ENCODE data around the gene OR2G3. TPM values are rescaled to one million over a fixed set of nuclear protein-coding genes. Genes with fewer than 3 reads are reported as not detected.
A peak's percentile ranks its signal among the peaks of the same experiment; 100 is the strongest.

Gene OR2G3
- total RNA-seq, 3 donors from 2014 or later = not detected

DNA sequence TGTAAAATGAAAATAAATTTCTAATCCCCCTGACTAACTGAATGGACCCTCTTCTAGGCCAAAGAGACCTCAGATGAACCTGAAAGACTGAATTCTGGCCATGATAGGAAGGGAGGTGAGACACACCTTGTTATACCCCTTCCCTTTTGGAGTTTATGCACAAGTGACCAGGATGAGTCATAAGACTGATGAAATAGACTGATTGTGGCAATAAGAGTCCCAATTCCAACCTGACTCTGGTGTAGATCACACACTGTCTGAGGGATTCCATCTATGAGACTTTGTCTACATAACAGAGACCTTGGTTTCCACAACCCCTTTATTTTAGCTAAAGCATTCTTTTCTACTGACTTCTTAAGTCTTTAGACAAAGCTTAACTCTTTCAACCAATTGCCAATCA lies 30.7 kb upstream of the OR2G3 start:
- no peaks in the 10 kb centered on the region for H3K4me1 ChIP-seq
- H3K36me3 ChIP-seq = no peaks in the 10 kb centered on the region
- H3K27ac ChIP-seq = no peak overlapping the region
- TF ChIP-seq, protein P1, sequence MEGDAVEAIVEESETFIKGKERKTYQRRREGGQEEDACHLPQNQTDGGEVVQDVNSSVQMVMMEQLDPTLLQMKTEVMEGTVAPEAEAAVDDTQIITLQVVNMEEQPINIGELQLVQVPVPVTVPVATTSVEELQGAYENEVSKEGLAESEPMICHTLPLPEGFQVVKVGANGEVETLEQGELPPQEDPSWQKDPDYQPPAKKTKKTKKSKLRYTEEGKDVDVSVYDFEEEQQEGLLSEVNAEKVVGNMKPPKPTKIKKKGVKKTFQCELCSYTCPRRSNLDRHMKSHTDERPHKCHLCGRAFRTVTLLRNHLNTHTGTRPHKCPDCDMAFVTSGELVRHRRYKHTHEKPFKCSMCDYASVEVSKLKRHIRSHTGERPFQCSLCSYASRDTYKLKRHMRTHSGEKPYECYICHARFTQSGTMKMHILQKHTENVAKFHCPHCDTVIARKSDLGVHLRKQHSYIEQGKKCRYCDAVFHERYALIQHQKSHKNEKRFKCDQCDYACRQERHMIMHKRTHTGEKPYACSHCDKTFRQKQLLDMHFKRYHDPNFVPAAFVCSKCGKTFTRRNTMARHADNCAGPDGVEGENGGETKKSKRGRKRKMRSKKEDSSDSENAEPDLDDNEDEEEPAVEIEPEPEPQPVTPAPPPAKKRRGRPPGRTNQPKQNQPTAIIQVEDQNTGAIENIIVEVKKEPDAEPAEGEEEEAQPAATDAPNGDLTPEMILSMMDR (IDR thresholded peaks at IDR 0.05) = no peak
- TF ChIP-seq POLR2A (IDR thresholded peaks at IDR 0.05) (no peak), POLR2AphosphoS5 (IDR thresholded peaks at IDR 0.05) (no peak)
- no peak for DNase-seq (ENCODE audit: low spot score in 2 of 2)
- H3K4me3 ChIP-seq = no peak overlapping the region
- intact Hi-C loops (cut with DNase I; ENCODE audit: low total_unique reads) = no loop called here
- no peaks in the 10 kb centered on the region for H3K27me3 ChIP-seq
- no peaks in the 10 kb centered on the region for H3K9me3 ChIP-seq

DNA sequence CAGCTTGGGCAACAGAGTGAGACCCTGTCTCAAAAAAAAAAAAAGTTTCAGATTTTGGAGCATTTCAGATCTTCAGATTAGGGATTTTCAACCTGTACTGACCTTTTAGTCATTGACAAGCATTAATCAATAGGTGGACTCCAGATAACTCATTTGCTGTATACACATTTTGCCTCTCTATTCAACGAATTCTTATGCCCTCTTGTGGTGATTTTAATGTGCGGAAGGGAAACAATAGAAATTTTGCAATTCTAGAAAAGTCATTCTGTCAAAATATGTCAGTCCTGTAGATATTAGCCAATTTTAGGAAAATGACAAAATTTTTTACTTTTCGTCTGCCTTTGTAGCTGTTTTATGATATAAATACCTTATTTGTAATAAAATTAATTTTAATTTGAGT lies 28.9 kb upstream of the OR2G3 start:
- H3K4me3 ChIP-seq = no peak overlapping the region
- TF ChIP-seq POLR2AphosphoS5 (IDR thresholded peaks at IDR 0.05) (no peak), POLR2A (IDR thresholded peaks at IDR 0.05) (no peak)
- TF ChIP-seq, protein P1 (IDR thresholded peaks at IDR 0.05) = peak in 1 of 3 donors; percentile 21
- H3K9me3 ChIP-seq = no peaks in the 10 kb centered on the region
- DNase-seq (ENCODE audit: low spot score in 2 of 2) = no peak
- H3K27me3 ChIP-seq = no peaks in the 10 kb centered on the region
- H3K27ac ChIP-seq = no peak overlapping the region
- H3K36me3 ChIP-seq = no peaks in the 10 kb centered on the region
- H3K4me1 ChIP-seq = no peaks in the 10 kb centered on the region
- intact Hi-C loops (cut with DNase I; ENCODE audit: low total_unique reads) = no loop called here

DNA sequence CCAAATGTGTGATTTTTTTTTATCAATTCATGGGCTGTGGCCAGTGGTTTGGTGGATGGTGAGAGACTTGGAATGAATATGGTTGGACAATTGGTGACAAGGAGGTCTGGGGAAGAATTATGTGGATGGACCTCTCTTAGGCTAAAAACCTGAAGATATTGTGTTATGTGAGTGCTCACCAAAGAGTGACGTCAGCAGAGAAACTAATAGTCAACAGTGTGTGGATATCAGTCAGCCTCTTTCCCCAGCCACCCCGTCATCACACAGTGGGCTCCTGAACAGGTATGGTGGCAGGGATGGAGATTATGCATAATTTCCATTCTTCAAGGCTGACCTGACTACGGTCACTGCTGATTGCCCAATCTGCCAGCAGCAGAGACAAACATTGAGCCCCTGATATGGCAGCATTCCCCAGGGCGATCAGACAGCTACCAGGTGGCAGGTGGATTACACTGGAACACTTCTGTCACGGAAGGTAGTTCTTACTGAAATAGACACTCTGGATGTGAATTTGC lies 26.4 kb upstream of the OR2G3 start:
- Histone ChIP-seq H3K27me3 (no peaks in the 10 kb centered on the region), H3K27ac (no peak overlapping the region), H3K4me3 (no peak overlapping the region), H3K4me1 (no peaks in the 10 kb centered on the region), H3K36me3 (no peaks in the 10 kb centered on the region), H3K9me3 (no peaks in the 10 kb centered on the region)
- TF ChIP-seq POLR2AphosphoS5 (IDR thresholded peaks at IDR 0.05) (no peak), POLR2A (IDR thresholded peaks at IDR 0.05) (no peak)
- TF ChIP-seq, protein P1 (IDR thresholded peaks at IDR 0.05) = no peak
- no peak for DNase-seq (ENCODE audit: low spot score in 2 of 2)
- intact Hi-C loops (cut with DNase I; ENCODE audit: low total_unique reads) = no loop called here

DNA sequence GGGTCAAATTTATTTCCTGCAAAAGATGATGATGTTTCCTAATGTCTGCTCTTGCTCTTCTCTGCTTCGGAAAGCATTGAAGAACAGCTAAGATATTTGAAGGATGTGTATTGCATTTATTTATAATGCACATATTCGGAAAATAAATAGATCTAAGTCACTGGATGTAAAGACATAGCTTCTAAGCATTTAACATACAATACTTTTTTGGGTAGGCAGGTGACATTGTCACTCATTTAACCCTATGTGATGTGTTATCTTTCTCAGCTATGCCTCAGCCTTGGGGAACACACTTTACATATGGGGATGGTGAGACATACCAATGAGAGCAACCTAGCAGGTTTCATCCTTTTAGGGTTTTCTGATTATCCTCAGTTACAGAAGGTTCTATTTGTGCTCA lies 17.3 kb upstream of the OR2G3 start, which contains the start of gene OR2G2:
Gene OR2G2 (plus strand): TSS at position 301 of the 400 bp plus-strand sequence. CDS start 0 bp downstream, at position 301.
- Histone ChIP-seq H3K27ac (no peak within 1 kb of the TSS), H3K27me3 (no peaks in the 10 kb centered on the region), H3K36me3 (no peaks in the 10 kb centered on the region), H3K9me3 (no peaks in the 10 kb centered on the region), H3K4me1 (no peaks in the 10 kb centered on the region), H3K4me3 (no peak within 1 kb of the TSS)
- TF ChIP-seq POLR2A (IDR thresholded peaks at IDR 0.05) (no peak), POLR2AphosphoS5 (IDR thresholded peaks at IDR 0.05) (no peak)
- TF ChIP-seq, protein P1 (IDR thresholded peaks at IDR 0.05) = no peak
- no peak for DNase-seq (ENCODE audit: low spot score in 2 of 2)
- intact Hi-C loops (cut with DNase I; ENCODE audit: low total_unique reads) = no loop called here

DNA sequence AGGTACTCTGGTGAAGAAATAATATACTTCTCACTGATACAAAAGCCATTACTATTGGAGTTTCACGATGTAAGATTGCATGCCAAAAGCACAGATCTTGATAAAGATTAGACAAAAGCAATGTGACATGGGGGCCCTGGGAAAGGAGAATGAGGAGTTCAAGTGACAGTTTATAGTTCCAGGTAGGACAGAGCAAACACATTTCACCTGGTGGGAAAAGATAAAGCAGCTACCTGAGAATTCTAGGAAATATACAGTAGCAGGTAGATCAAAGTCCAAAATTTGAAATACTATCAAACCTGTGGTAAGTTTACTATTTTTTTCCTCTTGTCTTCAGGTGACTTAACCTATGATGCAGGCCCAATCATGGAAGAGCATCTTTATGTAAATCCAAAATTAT lies 8.0 kb downstream of the OR2G3 start:
- TF ChIP-seq POLR2AphosphoS5 (IDR thresholded peaks at IDR 0.05) = no peak
- TF ChIP-seq, protein P1 (IDR thresholded peaks at IDR 0.05) = no peak
- no peak for TF ChIP-seq POLR2A (IDR thresholded peaks at IDR 0.05)
- no peak for DNase-seq (ENCODE audit: low spot score in 2 of 2)
- no peak overlapping the region for H3K27ac ChIP-seq
- intact Hi-C loops (cut with DNase I; ENCODE audit: low total_unique reads) = no loop called here
- H3K27me3 ChIP-seq = no peaks in the 10 kb centered on the region
- no peaks in the 10 kb centered on the region for H3K4me1 ChIP-seq
- no peaks in the 10 kb centered on the region for H3K9me3 ChIP-seq
- no peak overlapping the region for H3K4me3 ChIP-seq
- H3K36me3 ChIP-seq = no peaks in the 10 kb centered on the region

All from breast epithelium (tissue), 4 donors.